Nucleus accumbens (tissue), 56 donors: ENCODE measurements around the gene TOM1L1.

Source experiments
- DNase-seq, 56 donors: peaks; one replicate each; lab custom pipeline; 2025; lab: John Stamatoyannopoulos, UW

Gene TOM1L1

DNA sequence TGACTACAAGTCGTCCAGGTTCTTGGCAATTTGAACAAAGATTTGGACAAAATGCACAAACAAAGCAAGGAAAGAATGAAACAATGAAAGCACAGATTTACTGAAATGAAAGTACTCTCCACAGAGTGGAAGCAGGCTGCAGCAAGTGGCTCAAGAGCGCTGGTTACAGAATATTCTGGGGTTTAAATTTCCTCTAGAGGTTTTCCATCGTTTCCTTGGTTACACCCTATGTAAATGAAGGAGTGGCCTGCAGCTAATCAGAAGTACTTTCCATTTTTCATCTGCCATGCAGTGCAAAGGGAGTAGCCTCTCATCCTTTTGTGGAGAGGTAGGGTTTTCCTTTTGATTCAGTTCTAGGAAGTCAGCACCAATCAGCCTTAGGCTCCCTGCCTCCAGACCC is 79.7 kb downstream of the TOM1L1 start:
- no peak for DNase-seq

DNA sequence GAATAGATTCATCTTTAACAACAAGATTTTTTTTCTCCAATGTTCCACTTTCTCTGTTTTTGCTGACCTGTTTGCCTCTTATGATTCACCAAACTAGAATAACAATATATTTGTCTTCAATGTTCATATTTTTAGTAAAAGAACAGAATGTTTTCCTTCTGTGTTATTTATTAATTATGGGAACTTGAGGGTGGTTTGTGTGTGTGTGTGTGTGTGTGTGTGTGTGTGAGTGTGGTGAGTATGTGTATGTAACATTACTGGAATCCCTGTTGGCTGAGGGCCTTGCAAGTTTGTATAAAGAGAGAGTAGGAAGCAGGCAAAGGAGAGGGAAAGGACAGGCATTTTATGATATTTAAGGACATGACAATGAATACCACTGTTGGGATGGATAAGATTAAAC is 81.7 kb downstream of the TOM1L1 start:
- DNase-seq, result no peak

DNA sequence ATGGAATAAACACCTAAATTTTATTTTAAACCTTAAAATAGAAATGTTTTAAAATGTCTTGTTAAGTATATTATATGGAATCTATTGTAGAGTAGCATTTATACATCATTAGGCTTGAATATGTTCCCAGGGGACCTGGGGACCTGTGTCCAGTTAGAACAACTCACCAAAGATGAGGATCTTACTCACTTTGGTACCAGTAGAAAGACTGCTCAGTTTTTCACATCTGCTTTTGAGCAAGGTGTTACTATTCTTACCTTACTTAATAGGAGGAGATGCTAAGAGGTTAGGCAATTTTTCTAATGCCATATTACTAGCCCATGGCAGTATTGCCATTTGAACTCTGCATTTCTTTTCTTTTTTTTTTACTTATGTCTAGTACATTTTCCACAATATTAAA is 82.6 kb downstream of the TOM1L1 start:
- DNase-seq, result no peak

DNA sequence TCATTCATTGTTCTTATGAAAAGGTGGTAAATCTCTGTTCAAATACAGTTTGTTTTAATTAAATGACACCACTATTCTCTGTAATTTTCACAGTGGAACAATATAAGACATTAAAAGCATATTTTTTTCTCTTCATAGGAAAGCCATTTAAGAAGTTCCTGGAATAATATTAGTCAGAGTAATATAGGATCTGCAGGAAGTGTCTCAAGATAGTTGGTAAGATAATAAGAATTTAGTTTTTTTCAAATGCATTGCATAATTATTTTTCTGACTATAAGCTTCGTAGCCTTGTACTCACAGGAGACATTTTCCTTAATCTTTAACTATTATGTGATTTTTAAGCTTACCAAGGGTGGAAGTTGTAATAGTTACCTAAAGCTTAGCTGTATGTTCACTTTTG is 84.8 kb downstream of the TOM1L1 start:
- no peak for DNase-seq

DNA sequence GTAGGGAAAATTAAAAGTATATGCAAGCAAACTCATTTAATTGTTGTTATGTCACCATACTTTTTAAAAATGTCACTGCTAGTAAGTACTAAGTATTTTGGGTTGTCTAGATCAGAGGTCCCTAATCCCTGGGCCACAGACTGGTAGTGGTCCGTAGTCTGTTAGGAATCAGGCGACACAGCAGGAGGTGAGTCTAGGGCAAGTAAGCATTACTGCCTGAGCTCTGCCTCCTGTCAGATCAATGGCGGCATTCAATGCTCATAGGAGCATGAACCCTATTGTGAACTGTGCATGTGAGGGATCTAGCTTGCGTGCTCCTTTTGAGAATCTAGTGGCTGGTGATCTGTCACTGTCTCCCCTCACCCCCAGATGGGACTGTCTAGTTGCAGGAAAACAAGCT is 89.5 kb downstream of the TOM1L1 start:
- DNase-seq, result no peak

DNA sequence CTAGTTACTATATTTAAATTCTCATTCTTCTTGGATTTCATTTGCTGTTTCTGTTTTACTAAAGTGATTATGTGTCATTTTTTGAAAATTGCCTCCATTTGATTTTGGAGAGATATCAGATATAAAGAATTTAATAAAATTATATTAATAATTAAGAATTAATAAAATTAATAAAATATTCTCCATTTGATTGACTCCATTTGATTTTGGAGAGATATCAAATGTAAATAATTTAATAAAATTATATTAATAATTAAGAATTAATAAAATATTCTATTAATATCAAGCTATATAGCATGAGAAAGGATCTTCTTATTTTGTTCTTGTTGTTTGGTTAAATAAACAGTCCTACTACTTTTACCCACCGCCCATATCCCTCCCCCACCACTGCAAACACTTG is 90.9 kb downstream of the TOM1L1 start:
- DNase-seq, result no peak

DNA sequence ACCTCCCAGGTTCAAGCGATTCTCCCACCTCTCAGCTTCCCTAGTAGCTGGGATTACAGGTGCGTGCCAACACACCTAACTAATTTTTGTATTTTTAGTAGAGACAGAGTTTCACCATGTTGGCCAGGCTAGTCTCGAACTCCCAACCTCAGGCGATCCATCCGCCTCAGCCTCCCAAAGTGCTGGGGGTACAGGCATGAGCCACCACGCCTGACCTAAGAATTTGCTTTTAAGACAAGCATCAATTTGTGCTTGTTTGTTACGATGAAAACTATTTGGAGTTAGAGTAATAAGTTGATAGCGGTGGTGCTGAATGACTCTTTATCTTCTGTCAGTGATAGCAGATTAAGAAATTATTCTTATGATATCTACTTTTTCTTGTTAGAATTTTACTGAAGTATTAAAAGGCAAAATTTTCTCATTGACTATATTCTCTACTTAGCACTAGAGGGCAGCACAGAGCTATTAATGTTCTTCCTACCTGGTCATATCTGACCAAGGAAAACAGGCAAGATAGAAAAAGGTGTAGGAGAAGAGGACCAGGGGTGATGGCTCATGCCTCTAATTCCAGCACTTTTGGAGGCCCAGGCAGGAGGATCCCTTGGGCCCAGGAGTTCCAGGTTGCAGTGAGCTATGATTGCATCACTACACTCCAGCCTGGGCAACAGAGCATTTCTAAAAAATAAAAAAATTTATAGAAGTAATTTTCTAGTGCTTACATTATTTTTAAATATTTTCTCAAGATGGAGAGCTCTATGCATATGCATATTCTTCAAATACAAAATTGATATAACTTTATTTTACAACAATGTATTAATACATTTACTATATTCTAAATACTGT is 92.4 kb downstream of the TOM1L1 start:
- peak in 1 of 56 donors; percentile 0 for DNase-seq

DNA sequence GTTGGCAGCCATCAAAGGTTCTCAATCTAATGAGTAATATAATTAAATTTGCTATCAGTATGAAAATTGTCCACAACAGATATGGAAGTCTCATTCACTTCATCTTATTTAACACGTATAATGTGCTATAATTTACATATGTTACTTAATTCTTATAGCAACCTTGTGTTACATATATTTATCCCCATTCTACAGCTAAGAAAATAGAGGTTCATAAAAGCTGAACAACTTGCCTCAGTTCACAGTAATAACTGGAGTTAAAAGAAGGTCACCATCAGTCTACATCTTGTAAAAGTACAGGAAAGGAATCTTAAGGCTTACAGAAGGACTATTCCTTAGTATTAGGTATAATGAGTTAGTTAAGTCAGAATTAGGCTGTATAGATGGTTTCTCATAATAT is 95.8 kb downstream of the TOM1L1 start:
- DNase-seq, result no peak

DNA sequence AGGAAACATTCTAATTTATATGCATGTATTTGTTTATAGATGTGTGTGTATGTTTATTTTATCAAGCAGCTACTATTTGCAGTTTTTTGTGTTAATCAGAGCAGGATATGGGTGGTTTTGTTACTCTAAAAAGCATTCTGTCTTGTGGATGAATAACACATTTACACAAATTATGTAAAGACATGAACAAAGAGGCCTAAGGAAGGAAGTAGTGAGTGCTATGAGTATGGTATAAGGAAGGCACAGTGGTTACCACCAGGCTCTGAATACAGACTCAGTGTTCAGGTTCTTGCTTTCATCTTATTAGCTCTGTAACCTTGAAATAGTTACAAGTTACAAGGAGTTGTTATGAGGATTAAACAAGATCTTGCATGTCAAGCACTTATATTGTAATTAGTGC is 101.8 kb downstream of the TOM1L1 start:
- DNase-seq, result no peak

DNA sequence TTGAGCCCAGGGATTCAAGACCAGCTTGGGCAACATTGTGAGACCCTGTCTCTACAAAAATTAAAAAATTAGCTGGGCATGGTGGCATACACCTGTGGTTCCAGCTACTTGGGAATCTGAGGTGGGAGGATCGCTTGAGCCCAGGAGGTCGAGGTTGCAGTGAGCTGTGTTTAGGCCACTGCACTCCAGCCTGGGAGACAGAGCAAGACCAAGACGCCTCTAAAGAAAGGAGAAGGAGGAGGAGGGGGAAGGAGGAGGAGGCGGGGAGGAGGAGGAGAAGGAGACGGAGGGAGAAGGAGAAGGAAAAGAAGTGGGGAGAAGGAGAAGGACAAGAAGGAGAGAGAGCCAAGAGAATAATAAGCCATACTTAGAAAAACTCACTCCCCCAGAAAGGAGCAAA is 103.8 kb downstream of the TOM1L1 start:
- no peak for DNase-seq

DNA sequence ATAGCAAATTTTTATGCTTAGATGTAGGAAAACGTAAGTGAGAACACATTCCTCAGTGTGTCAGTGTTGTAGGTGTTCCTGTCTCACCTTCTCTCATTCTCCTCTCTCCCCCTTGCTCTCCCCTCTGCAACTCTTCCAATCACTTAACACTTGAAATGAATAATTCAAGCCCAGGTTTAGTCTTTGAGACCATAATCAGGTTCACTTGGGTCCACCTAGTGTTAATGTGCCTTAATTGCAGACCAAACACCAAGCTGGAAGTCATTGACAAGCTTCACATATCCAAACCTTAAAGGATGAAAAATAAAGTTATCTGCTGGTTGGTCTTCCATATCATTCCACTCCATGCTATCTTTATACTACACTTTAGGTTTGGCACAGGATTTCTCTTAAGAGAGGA is 104.9 kb downstream of the TOM1L1 start:
- no peak for DNase-seq
